Natural killer cell (primary cell): ENCODE results near the gene LYRM4. TPM values are rescaled to one million over a fixed set of nuclear protein-coding genes. Genes with fewer than 3 reads are reported as not detected.
A peak's percentile ranks its signal among the peaks of the same experiment; 100 is the strongest.

Source experiments
- ATAC-seq, 3 donors: fragments of 150-1000 bp in 2 of 3; fragments of 200-7000 bp in 1 of 3; cut with Tn5 transposase; 1 replicate in 1 of 3; 2 replicates in 2 of 3; pipeline ENCODE4 v1.10.0; 2021; ENCODE audit warnings: mild to moderate bottlenecking in 2 of 3, moderate library complexity in 2 of 3
- DNase-seq, 2 donors: peaks; one replicate each; pipeline versions ENCODE4 v3.0.0 to v3.0.0-alpha.2; 2013 to 2021; ENCODE audit warnings: mixed read lengths in 1 of 2
- H3K27ac ChIP-seq: one replicate; pipeline ENCODE4 v1.5.1; 2013; ENCODE audit warnings: mild to moderate bottlenecking, low read length
- H3K27me3 ChIP-seq: one replicate; pipeline ENCODE4 v1.6.1; 2013; ENCODE audit warnings: low read length; ENCODE audit not compliant: control insufficient read depth, insufficient read depth
- H3K36me3 ChIP-seq: one replicate; pipeline ENCODE4 v1.6.1; 2013; ENCODE audit warnings: low read length; ENCODE audit not compliant: control insufficient read depth, insufficient read depth
- H3K4me1 ChIP-seq: one replicate; pipeline ENCODE4 v1.6.1; 2013; ENCODE audit warnings: low read length; ENCODE audit not compliant: control insufficient read depth, insufficient read depth
- H3K4me3 ChIP-seq: one replicate; pipeline ENCODE4 v1.5.1; 2013; ENCODE audit warnings: low read length
- H3K9me3 ChIP-seq: one replicate; pipeline ENCODE4 v1.6.1; 2013; ENCODE audit warnings: low read length; ENCODE audit not compliant: control insufficient read depth, insufficient read depth
- H3K27ac Mint-ChIP-seq, 2 donors: one replicate each; pipeline ENCODE4 v1.8.0; 2022; ENCODE audit warnings: mild to moderate bottlenecking in 2 of 2, mixed read lengths in 2 of 2, moderate library complexity in 1 of 2
- H3K27me3 Mint-ChIP-seq, 2 donors: one replicate each; pipeline ENCODE4 v1.8.0; 2022; ENCODE audit warnings: low read depth in 2 of 2, mixed read lengths in 2 of 2
- H3K36me3 Mint-ChIP-seq: one replicate; pipeline ENCODE4 v1.8.0; 2022; ENCODE audit warnings: mixed read lengths
- H3K4me1 Mint-ChIP-seq, 2 donors: one replicate each; pipeline ENCODE4 v1.8.0; 2022; ENCODE audit warnings: mixed read lengths in 2 of 2
- H3K4me3 Mint-ChIP-seq: one replicate; pipeline ENCODE4 v1.8.0; 2022; ENCODE audit warnings: mild to moderate bottlenecking, moderate library complexity, mixed read lengths
- H3K9me3 Mint-ChIP-seq, 2 donors: one replicate each; pipeline ENCODE4 v1.8.0; 2022; ENCODE audit warnings: mixed read lengths in 2 of 2
- WGBS: methylation state at CpG from one replicate; pipeline ENCODE4 v1.1.7; 2013; ENCODE audit warnings: missing lambda C conversion rate; ENCODE audit not compliant: insufficient coverage; 5-methylcytosine and 5-hydroxymethylcytosine counted together
- intact Hi-C: fragments of 100-400 bp; cut with micrococcal nuclease; formaldehyde crosslinking; loops from one replicate; pipeline ENCODE4 v1.14.2; 2022
- total RNA-seq, 4 donors: library from RNA; stranded (reverse); fragments of 120-200 nt in 1 of 4; gene quantifications; one replicate each; pipeline versions ENCODE4 v1.2.3 to v1.2.4, GENCODE V29; 2013 to 2022
- TF ChIP-seq, protein P1 (sequence below): fragments of 200-600 bp; IDR thresholded peaks from one replicate; pipeline ENCODE4 v1.8.0; 2022; ENCODE audit warnings: antibody characterized with exemption

The LYRM4 gene
- total RNA-seq, 3 donors from 2014 or later (not counting 1 experiment from before 2014, with no cell fraction given), result 9.1 to 11.4 (median 11.1) TPM

DNA sequence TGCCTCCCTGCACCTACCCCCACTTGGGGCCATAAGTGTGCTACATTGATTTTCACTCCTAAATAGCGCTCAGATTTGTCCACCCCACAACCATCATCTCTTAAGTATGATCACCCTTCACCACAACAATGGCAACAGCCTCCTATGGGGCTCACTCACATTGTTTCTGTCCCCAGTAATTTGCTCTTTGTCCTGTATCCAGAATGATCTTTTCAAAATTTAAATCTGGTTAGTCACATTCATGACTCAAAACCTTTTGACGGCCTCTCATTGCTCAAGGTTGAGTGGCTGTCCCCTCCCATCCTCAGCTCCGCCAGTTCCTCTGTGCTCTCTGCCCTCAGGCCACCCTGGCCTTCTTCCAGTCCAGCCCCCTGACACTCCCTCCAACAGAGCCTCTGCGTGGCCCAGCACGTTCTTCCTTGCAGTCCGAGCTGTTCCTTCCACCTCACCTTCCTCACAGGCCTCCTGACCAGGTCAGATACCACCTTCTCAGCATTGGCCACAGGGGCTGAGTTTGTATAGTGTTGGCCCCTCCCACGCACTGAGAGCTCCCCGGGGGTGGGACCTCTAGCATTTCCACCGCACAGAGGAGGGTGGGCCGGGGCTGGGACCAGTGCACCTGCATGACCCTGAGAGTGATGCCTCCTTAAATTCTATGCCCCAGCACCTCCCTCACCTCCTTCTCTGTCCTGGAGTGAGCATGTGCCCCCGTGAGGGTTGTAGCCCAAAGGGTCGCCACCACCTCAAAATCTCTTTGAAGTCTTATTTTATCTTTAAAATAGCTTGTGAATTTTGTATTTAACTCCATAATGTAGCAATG is 178.1 kb downstream of the LYRM4 start:
- Mint-ChIP-seq H3K9me3 (no peaks in the 10 kb centered on the region), H3K27me3 (peaks cover 27 to 34% of the 10 kb centered on the region in 2 donors), H3K4me1 (no peaks in the 10 kb centered on the region), H3K27ac (no peak overlapping the region), H3K36me3 (no peaks in the 10 kb centered on the region), H3K4me3 (no peak overlapping the region)
- H3K9me3 ChIP-seq, result no peaks in the 10 kb centered on the region
- H3K4me1 ChIP-seq, result peaks cover 12% of the 10 kb centered on the region
- H3K27me3 ChIP-seq, result peaks cover 4% of the 10 kb centered on the region
- TF ChIP-seq, protein P1, sequence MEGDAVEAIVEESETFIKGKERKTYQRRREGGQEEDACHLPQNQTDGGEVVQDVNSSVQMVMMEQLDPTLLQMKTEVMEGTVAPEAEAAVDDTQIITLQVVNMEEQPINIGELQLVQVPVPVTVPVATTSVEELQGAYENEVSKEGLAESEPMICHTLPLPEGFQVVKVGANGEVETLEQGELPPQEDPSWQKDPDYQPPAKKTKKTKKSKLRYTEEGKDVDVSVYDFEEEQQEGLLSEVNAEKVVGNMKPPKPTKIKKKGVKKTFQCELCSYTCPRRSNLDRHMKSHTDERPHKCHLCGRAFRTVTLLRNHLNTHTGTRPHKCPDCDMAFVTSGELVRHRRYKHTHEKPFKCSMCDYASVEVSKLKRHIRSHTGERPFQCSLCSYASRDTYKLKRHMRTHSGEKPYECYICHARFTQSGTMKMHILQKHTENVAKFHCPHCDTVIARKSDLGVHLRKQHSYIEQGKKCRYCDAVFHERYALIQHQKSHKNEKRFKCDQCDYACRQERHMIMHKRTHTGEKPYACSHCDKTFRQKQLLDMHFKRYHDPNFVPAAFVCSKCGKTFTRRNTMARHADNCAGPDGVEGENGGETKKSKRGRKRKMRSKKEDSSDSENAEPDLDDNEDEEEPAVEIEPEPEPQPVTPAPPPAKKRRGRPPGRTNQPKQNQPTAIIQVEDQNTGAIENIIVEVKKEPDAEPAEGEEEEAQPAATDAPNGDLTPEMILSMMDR, result no peak
- intact Hi-C loops, result no loop called here
- no peaks in the 10 kb centered on the region for H3K36me3 ChIP-seq
- H3K4me3 ChIP-seq, result no peak overlapping the region
- 82% methylated on average over 10 of the region's 12 CpGs for WGBS
- ATAC-seq, result peak in 1 of 3 donors; percentile 37
- H3K27ac ChIP-seq, result no peak overlapping the region
- no peak for DNase-seq

DNA sequence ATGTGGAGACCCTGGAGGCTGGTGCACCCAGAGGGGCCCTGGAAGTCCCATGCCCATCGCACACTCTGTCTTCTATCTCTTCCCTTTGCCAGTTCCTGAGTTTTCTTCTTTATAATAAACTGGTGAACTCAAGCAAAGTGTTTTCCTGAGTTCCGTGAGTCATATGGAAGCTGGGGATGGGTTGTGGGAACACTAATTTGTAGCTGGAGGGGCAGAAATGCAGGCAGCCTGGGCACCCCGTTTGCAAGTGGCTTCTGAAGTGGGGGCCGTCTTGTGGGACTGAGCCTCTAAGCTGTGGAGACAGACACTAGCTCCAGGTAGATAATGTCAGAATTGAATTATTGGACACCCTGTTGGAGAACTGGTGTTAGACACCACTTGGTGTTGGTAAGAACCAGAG is 178.8 kb downstream of the LYRM4 start:
- H3K4me1 ChIP-seq, result peaks cover 12% of the 10 kb centered on the region
- H3K27ac ChIP-seq, result no peak overlapping the region
- no peak for ATAC-seq
- peaks cover 4% of the 10 kb centered on the region for H3K27me3 ChIP-seq
- TF ChIP-seq, protein P1, result no peak
- 85% methylated on average over 3 of the region's 4 CpGs for WGBS
- Mint-ChIP-seq H3K4me1 (no peaks in the 10 kb centered on the region), H3K27me3 (peaks cover 24 to 32% of the 10 kb centered on the region in 2 donors), H3K36me3 (no peaks in the 10 kb centered on the region), H3K4me3 (no peak overlapping the region), H3K27ac (no peak overlapping the region), H3K9me3 (no peaks in the 10 kb centered on the region)
- no peaks in the 10 kb centered on the region for H3K36me3 ChIP-seq
- no peaks in the 10 kb centered on the region for H3K9me3 ChIP-seq
- no peak overlapping the region for H3K4me3 ChIP-seq
- intact Hi-C loops, result no loop called here
- no peak for DNase-seq

DNA sequence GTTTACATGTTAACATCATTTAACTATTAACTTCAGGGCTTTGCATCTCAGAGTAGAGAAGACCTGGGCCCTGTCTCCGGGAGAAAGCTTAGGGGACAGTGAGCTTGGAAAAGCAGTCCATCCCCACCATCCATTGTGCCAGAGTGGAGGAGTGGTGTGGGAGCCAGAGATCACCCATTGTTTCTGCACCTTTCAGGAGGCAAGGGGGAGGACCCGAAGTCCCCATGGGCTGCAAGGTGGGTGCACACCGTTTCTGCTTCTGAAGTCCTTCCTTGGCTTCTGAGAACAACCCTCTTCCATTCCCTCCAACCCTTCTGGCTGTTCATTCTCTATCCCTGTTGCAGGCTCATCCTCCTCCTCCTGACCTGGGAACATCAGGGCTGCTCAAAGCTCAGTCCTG is 179.6 kb downstream of the LYRM4 start:
- Mint-ChIP-seq H3K4me3 (no peak overlapping the region), H3K27me3 (peaks cover 21 to 40% of the 10 kb centered on the region in 2 donors), H3K27ac (no peak overlapping the region), H3K9me3 (no peaks in the 10 kb centered on the region), H3K4me1 (no peaks in the 10 kb centered on the region), H3K36me3 (no peaks in the 10 kb centered on the region)
- DNase-seq, result no peak
- no peak overlapping the region for H3K4me3 ChIP-seq
- H3K9me3 ChIP-seq, result no peaks in the 10 kb centered on the region
- peaks cover 2% of the 10 kb centered on the region for H3K27me3 ChIP-seq
- WGBS, result 69% methylated on average over 3 of the region's 3 CpGs
- peaks cover 9% of the 10 kb centered on the region for H3K4me1 ChIP-seq
- TF ChIP-seq, protein P1, result no peak
- no peak overlapping the region for H3K27ac ChIP-seq
- H3K36me3 ChIP-seq, result no peaks in the 10 kb centered on the region
- ATAC-seq, result no peak
- intact Hi-C loops, result no loop called here
